Measurements from ENCODE around the gene TMEM52.

TMEM52 gene

DNA sequence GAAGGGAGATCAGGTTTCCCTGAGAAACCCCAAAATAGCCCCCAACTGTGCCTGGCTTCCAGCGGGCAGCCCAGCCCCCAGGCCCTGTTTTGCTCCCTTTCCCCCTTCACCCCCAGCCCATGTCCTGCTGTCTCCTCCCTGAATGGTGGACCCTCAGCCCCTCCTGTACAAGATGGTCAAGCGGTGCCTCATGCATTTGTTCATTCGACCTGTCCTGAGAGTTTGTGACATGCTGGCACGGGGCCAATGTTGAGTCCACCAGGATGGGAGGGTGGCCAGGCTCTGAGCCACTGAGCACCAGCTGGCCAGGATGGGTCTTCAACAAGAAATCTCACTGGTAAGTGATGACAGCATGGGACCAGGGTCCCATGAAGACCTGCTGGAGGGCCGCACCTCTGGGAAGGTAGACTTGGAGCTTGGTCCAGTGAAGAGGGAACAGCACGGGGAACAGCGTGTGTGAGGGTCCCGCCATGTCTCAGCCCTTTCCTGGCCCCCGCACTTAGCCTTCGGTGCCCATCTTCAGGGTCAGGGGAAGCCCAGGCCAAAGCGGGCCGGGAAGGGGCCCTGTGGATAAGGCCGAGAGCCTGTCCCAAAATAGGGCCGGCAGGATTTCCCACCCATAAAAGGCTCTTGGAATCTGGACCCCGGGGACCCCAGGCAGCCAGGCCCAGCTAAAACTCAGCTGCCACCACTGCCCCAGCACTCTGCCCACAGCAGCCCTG, 3.9 kb downstream of the TMEM52 start, which contains the start of gene CALML6:
CALML6 (plus strand) TSS at position 290 of the 722 bp plus-strand sequence; CDS start at position 311, 21 bp downstream.
- Histone ChIP-seq H3K9me3 (ENCODE audit: control extremely low read depth in 1 of 5, control insufficient read depth in 4 of 5, insufficient read depth in 2 of 5, low read depth in 1 of 5, low read length in 4 of 5) (no peaks in the 10 kb centered on the region), H3K4me3 (ENCODE audit: control insufficient read depth in 1 of 7, extremely low read depth in 1 of 7, insufficient read depth in 4 of 7, low read depth in 2 of 7, low read length in 6 of 7) (no peak within 1 kb of the TSS), H3K4me1 (ENCODE audit: control extremely low read depth in 1 of 4, control insufficient read depth in 4 of 4, insufficient read depth in 4 of 4, low read length in 3 of 4) (peaks cover 0 to 17% (median 16%) of the 10 kb centered on the region in 4 experiments), H3K27me3 (replicated peaks in 2 of 5; ENCODE audit: control insufficient read depth in 4 of 5, insufficient read depth in 5 of 5, low read length in 4 of 5) (peaks cover 0 to 3% (median 0%) of the 10 kb centered on the region in 5 experiments), H3K36me3 (ENCODE audit: control insufficient read depth in 4 of 4, insufficient read depth in 4 of 4, low read length in 3 of 4) (no peaks in the 10 kb centered on the region), H3K27ac (ENCODE audit: insufficient read depth in 1 of 2, low read depth in 1 of 2, low read length in 2 of 2, poor library complexity in 1 of 2, severe bottlenecking in 2 of 2) (no peak within 1 kb of the TSS)
- POLR2A ChIA-PET, result no interaction called here
- CTCF ChIA-PET, result interaction anchor here (0.6 kb wide), 1 partner anchor 35 kb away, joined by 3 read pairs; no protein-coding TSS in a partner anchor
- no peak for DNase-seq
- 96% methylated on average over 15 of the region's 15 CpGs for WGBS (ENCODE audit: insufficient coverage)

GRCh38 chr1:1914101-1914970, 4.7 kb downstream of the TMEM52 start:
- no peaks in the 10 kb centered on the region for H3K36me3 ChIP-seq (ENCODE audit: control insufficient read depth in 4 of 4, insufficient read depth in 4 of 4, low read length in 3 of 4)
- H3K9me3 ChIP-seq (ENCODE audit: control extremely low read depth in 1 of 5, control insufficient read depth in 4 of 5, insufficient read depth in 2 of 5, low read depth in 1 of 5, low read length in 4 of 5), result no peaks in the 10 kb centered on the region
- DNase-seq, result no peak
- no peak overlapping the region for H3K4me3 ChIP-seq (ENCODE audit: control insufficient read depth in 1 of 7, extremely low read depth in 1 of 7, insufficient read depth in 4 of 7, low read depth in 2 of 7, low read length in 6 of 7)
- ChIA-PET POLR2A (no interaction called here), CTCF (no interaction called here)
- 85% methylated on average over 10 of the region's 20 CpGs for WGBS (ENCODE audit: insufficient coverage)
- peaks cover 0 to 16% (median 14%) of the 10 kb centered on the region in 4 experiments for H3K4me1 ChIP-seq (ENCODE audit: control extremely low read depth in 1 of 4, control insufficient read depth in 4 of 4, insufficient read depth in 4 of 4, low read length in 3 of 4)
- peaks cover 0 to 3% (median 0%) of the 10 kb centered on the region in 5 experiments for H3K27me3 ChIP-seq (replicated peaks in 2 of 5; ENCODE audit: control insufficient read depth in 4 of 5, insufficient read depth in 5 of 5, low read length in 4 of 5)
- H3K27ac ChIP-seq (ENCODE audit: insufficient read depth in 1 of 2, low read depth in 1 of 2, low read length in 2 of 2, poor library complexity in 1 of 2, severe bottlenecking in 2 of 2), result no peak overlapping the region

DNA sequence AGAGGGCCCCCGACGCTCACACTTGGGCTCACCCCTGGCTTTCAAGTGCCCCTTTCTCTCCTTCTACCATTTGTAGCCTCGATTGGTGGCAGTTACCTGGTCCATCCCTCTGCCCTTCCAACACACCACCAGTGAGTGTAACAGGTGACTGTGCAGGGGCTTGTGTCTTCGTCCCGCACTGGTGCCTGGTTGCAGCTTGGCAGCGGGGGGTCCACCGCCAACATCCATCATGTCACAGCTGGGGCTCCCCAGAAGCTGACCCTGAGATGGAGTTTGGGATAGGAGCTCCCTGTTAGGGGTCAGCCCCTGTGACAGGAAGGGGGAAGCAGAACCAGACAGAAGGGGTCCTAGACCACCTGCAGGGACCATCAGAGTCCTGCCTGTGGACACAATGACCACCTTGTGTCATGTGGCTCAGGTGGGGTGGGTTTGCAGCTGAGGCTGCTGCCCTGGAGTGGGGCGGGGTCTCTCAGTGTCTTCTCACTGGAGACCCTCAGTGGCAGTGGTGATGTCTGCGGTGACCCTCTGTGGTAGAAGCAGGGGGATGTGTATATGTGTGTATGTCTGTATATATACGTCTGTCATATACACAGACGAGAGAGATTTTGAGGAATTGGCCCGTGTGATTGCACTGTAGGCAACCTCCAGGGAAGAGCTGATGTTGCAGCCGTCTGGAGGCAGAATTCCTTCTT, 7.6 kb downstream of the TMEM52 start:
- CTCF ChIA-PET, result interaction anchor here (7.2 kb wide), 1 partner anchor 14 kb away, joined by 110 read pairs; no protein-coding TSS in a partner anchor
- DNase-seq, result no peak
- POLR2A ChIA-PET, result no interaction called here
- Histone ChIP-seq H3K4me1 (ENCODE audit: control extremely low read depth in 1 of 4, control insufficient read depth in 4 of 4, insufficient read depth in 4 of 4, low read length in 3 of 4) (peaks cover 0 to 21% (median 18%) of the 10 kb centered on the region in 4 experiments), H3K36me3 (ENCODE audit: control insufficient read depth in 4 of 4, insufficient read depth in 4 of 4, low read length in 3 of 4) (no peaks in the 10 kb centered on the region), H3K27ac (ENCODE audit: insufficient read depth in 1 of 2, low read depth in 1 of 2, low read length in 2 of 2, poor library complexity in 1 of 2, severe bottlenecking in 2 of 2) (no peak overlapping the region), H3K4me3 (ENCODE audit: control insufficient read depth in 1 of 7, extremely low read depth in 1 of 7, insufficient read depth in 4 of 7, low read depth in 2 of 7, low read length in 6 of 7) (no peak overlapping the region), H3K9me3 (ENCODE audit: control extremely low read depth in 1 of 5, control insufficient read depth in 4 of 5, insufficient read depth in 2 of 5, low read depth in 1 of 5, low read length in 4 of 5) (no peaks in the 10 kb centered on the region), H3K27me3 (replicated peaks in 2 of 5; ENCODE audit: control insufficient read depth in 4 of 5, insufficient read depth in 5 of 5, low read length in 4 of 5) (no peaks in the 10 kb centered on the region)
- WGBS (ENCODE audit: insufficient coverage), result 95% methylated on average over 12 of the region's 13 CpGs

GRCh38 chr1:1910651-1911331, 8.3 kb downstream of the TMEM52 start:
- Histone ChIP-seq H3K27ac (ENCODE audit: insufficient read depth in 1 of 2, low read depth in 1 of 2, low read length in 2 of 2, poor library complexity in 1 of 2, severe bottlenecking in 2 of 2) (no peak overlapping the region), H3K4me1 (ENCODE audit: control extremely low read depth in 1 of 4, control insufficient read depth in 4 of 4, insufficient read depth in 4 of 4, low read length in 3 of 4) (peaks cover 0 to 28% (median 22%) of the 10 kb centered on the region in 4 experiments), H3K4me3 (ENCODE audit: control insufficient read depth in 1 of 7, extremely low read depth in 1 of 7, insufficient read depth in 4 of 7, low read depth in 2 of 7, low read length in 6 of 7) (no peak overlapping the region), H3K36me3 (ENCODE audit: control insufficient read depth in 4 of 4, insufficient read depth in 4 of 4, low read length in 3 of 4) (no peaks in the 10 kb centered on the region), H3K27me3 (replicated peaks in 2 of 5; ENCODE audit: control insufficient read depth in 4 of 5, insufficient read depth in 5 of 5, low read length in 4 of 5) (no peaks in the 10 kb centered on the region), H3K9me3 (ENCODE audit: control extremely low read depth in 1 of 5, control insufficient read depth in 4 of 5, insufficient read depth in 2 of 5, low read depth in 1 of 5, low read length in 4 of 5) (no peaks in the 10 kb centered on the region)
- DNase-seq, result no peak
- WGBS (ENCODE audit: insufficient coverage), result 95% methylated on average over 20 of the region's 22 CpGs
- POLR2A ChIA-PET, result no interaction called here
- CTCF ChIA-PET, result interaction anchor here (7.2 kb wide), 1 partner anchor 14 kb away, joined by 110 read pairs; no protein-coding TSS in a partner anchor

DNA sequence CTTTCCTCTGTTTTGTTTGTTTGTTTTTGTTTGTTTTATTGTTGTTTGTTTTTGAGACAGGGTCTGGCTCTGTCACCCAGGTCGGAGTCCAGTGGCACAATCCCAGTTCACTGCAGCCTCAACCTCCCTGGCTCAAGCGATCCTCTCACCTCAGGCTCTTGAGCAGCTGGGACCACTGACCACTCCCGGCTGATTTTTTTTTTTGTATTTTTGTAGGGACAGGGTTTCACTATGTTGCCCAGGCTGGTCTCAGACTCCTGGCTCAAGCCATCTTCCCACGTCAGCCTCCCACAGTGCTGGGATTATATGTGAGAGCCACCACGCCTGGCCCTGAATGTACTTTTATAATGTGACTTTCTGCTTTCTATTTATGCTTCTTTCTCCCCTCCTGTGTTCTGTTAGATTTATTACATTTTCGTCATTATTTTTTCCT, 9.0 kb downstream of the TMEM52 start:
- ChIA-PET CTCF (interaction anchor here (2.4 to 7.2 kb wide), 3 partner anchors 13 to 131 kb away, joined by 4 to 110 read pairs (median 65); no protein-coding TSS in a partner anchor), POLR2A (no interaction called here)
- DNase-seq, result no peak
- H3K27me3 ChIP-seq (replicated peaks in 2 of 5; ENCODE audit: control insufficient read depth in 4 of 5, insufficient read depth in 5 of 5, low read length in 4 of 5), result no peaks in the 10 kb centered on the region
- H3K27ac ChIP-seq (ENCODE audit: insufficient read depth in 1 of 2, low read depth in 1 of 2, low read length in 2 of 2, poor library complexity in 1 of 2, severe bottlenecking in 2 of 2), result no peak overlapping the region
- H3K4me3 ChIP-seq (ENCODE audit: control insufficient read depth in 1 of 7, extremely low read depth in 1 of 7, insufficient read depth in 4 of 7, low read depth in 2 of 7, low read length in 6 of 7), result peak overlapping the region in 2 of 7 experiments; percentile 60 to 62
- H3K36me3 ChIP-seq (ENCODE audit: control insufficient read depth in 4 of 4, insufficient read depth in 4 of 4, low read length in 3 of 4), result no peaks in the 10 kb centered on the region
- 89% methylated on average over 3 of the region's 6 CpGs for WGBS (ENCODE audit: insufficient coverage)
- H3K9me3 ChIP-seq (ENCODE audit: control extremely low read depth in 1 of 5, control insufficient read depth in 4 of 5, insufficient read depth in 2 of 5, low read depth in 1 of 5, low read length in 4 of 5), result no peaks in the 10 kb centered on the region
- H3K4me1 ChIP-seq (ENCODE audit: control extremely low read depth in 1 of 4, control insufficient read depth in 4 of 4, insufficient read depth in 4 of 4, low read length in 3 of 4), result peaks cover 0 to 28% (median 22%) of the 10 kb centered on the region in 4 experiments

- 1% methylated on average over 18 of the region's 21 CpGs for WGBS (ENCODE audit: insufficient coverage)
- CTCF ChIA-PET, result interaction anchor here (0.8 to 7.2 kb wide), 14 partner anchors 11 to 136 kb away, joined by 3 to 110 read pairs (median 4); no protein-coding TSS in a partner anchor
These were observed 10.6 kb downstream of the TMEM52 start for GRCh38 chr1:1908506-1908791.

More at GRCh38 chr1:1908506-1908791, 10.6 kb downstream of the TMEM52 start:
- H3K27me3 ChIP-seq (replicated peaks in 2 of 5; ENCODE audit: control insufficient read depth in 4 of 5, insufficient read depth in 5 of 5, low read length in 4 of 5), result no peaks in the 10 kb centered on the region
- peak overlapping the region; percentile 53 to 79 (median 73) for H3K4me3 ChIP-seq (ENCODE audit: control insufficient read depth in 1 of 7, extremely low read depth in 1 of 7, insufficient read depth in 4 of 7, low read depth in 2 of 7, low read length in 6 of 7)
- peaks cover 0 to 28% (median 22%) of the 10 kb centered on the region in 4 experiments for H3K4me1 ChIP-seq (ENCODE audit: control extremely low read depth in 1 of 4, control insufficient read depth in 4 of 4, insufficient read depth in 4 of 4, low read length in 3 of 4)
- POLR2A ChIA-PET, result interaction anchor here (0.9 to 1.2 kb wide), 2 partner anchors 8 to 128 kb away, joined by 4 to 10 read pairs; no protein-coding TSS in a partner anchor
- peak overlapping the region in 1 of 2 experiments; percentile 79 for H3K27ac ChIP-seq (ENCODE audit: insufficient read depth in 1 of 2, low read depth in 1 of 2, low read length in 2 of 2, poor library complexity in 1 of 2, severe bottlenecking in 2 of 2)
- peak in 1 of 3 donors; percentile 30 for DNase-seq
- H3K9me3 ChIP-seq (ENCODE audit: control extremely low read depth in 1 of 5, control insufficient read depth in 4 of 5, insufficient read depth in 2 of 5, low read depth in 1 of 5, low read length in 4 of 5), result no peaks in the 10 kb centered on the region
- no peaks in the 10 kb centered on the region for H3K36me3 ChIP-seq (ENCODE audit: control insufficient read depth in 4 of 4, insufficient read depth in 4 of 4, low read length in 3 of 4)

Measured in common myeloid progenitor, CD34-positive (primary cell).